ENCODE results near the gene TTC36.

Gene TTC36

GRCh38 chr11:118531597-118532084 is 4.4 kb downstream of the TTC36 start:
- no peak overlapping the region for H3K4me3 ChIP-seq (replicated peaks; ENCODE audit: insufficient read depth, low read length)
- no peak for DNase-seq (ENCODE audit: low read depth in 1 of 2, low spot score in 1 of 2)
- H3K27me3 ChIP-seq (ENCODE audit: insufficient read depth, poor library complexity, severe bottlenecking) = no peaks in the 10 kb centered on the region
- H3K27ac ChIP-seq (replicated peaks) = no peak overlapping the region
- TF ChIP-seq POLR2AphosphoS5 (IDR thresholded peaks at IDR 0.05; ENCODE audit: low read depth) (no peak), CTCF (IDR thresholded peaks at IDR 0.05; ENCODE audit: insufficient read depth, low read length) (no peak), SPI1 (IDR thresholded peaks at IDR 0.05; ENCODE audit: borderline replicate concordance, low read depth) (no peak), REST (IDR thresholded peaks at IDR 0.05; ENCODE audit: insufficient replicate concordance, low read depth) (no peak), GABPA (IDR thresholded peaks at IDR 0.05; ENCODE audit: low read depth) (no peak)

- no peak overlapping the region for H3K4me3 ChIP-seq (replicated peaks; ENCODE audit: insufficient read depth, low read length)
Observed at GRCh38 chr11:118532091-118532490, 4.8 kb downstream of the TTC36 start.

More at GRCh38 chr11:118532091-118532490, 4.8 kb downstream of the TTC36 start:
- H3K27me3 ChIP-seq (ENCODE audit: insufficient read depth, poor library complexity, severe bottlenecking) = no peaks in the 10 kb centered on the region
- no peak overlapping the region for H3K27ac ChIP-seq (replicated peaks)
- TF ChIP-seq POLR2AphosphoS5 (IDR thresholded peaks at IDR 0.05; ENCODE audit: low read depth) (no peak), GABPA (IDR thresholded peaks at IDR 0.05; ENCODE audit: low read depth) (no peak), SPI1 (IDR thresholded peaks at IDR 0.05; ENCODE audit: borderline replicate concordance, low read depth) (no peak), REST (IDR thresholded peaks at IDR 0.05; ENCODE audit: insufficient replicate concordance, low read depth) (no peak), CTCF (IDR thresholded peaks at IDR 0.05; ENCODE audit: insufficient read depth, low read length) (no peak)
- DNase-seq (ENCODE audit: low read depth in 1 of 2, low spot score in 1 of 2) = no peak

Measured in HL-60 (cell line).